Suppressor macrophage treated with lipopolysaccharide for 4 hours (primary cell): ENCODE data around the gene TP53AIP1.
"Not testable (repeated sequence)": the region's sequence is repeated elsewhere in the genome, so short reads cannot be mapped to it uniquely, and the experiment has no call there.

Source experiments
- DNase-seq: peaks from one replicate; pipeline ENCODE4 v3.0.0-alpha.2; 2020

Gene TP53AIP1

GRCh38 chr11:128924510-128925249, 18.0 kb downstream of the TP53AIP1 start:
- no peak for DNase-seq

- DNase-seq = no peak
Observed at GRCh38 chr11:128924104-128924503, 18.6 kb downstream of the TP53AIP1 start.

GRCh38 chr11:128921793-128922192, 20.9 kb downstream of the TP53AIP1 start:
- DNase-seq = peak; percentile 87

GRCh38 chr11:128920666-128921065, 22.0 kb downstream of the TP53AIP1 start:
- no peak for DNase-seq

GRCh38 chr11:128919635-128920034, 23.0 kb downstream of the TP53AIP1 start:
- DNase-seq = not testable (repeated sequence)

- DNase-seq = peak; percentile 78
Observed at GRCh38 chr11:128919216-128919615, 23.5 kb downstream of the TP53AIP1 start.

- peak; percentile 63 for DNase-seq
Observed at GRCh38 chr11:128917144-128917724, 25.4 kb downstream of the TP53AIP1 start.

GRCh38 chr11:128916681-128917080, 26.0 kb downstream of the TP53AIP1 start:
- no peak for DNase-seq

- no peak for DNase-seq
Observed at GRCh38 chr11:128916037-128916572, 26.6 kb downstream of the TP53AIP1 start.

- DNase-seq = no peak
Observed at GRCh38 chr11:128915149-128915521, 27.5 kb downstream of the TP53AIP1 start.

GRCh38 chr11:128914216-128915148, 28.2 kb downstream of the TP53AIP1 start:
- DNase-seq = no peak

- DNase-seq = no peak
Observed at GRCh38 chr11:128913806-128914205, 28.9 kb downstream of the TP53AIP1 start.

- no peak for DNase-seq
Observed at GRCh38 chr11:128911701-128912100, 31.0 kb downstream of the TP53AIP1 start.

- no peak for DNase-seq
Observed at GRCh38 chr11:128911239-128911638, 31.4 kb downstream of the TP53AIP1 start.

- DNase-seq = no peak
Observed at GRCh38 chr11:128910576-128910975, 32.1 kb downstream of the TP53AIP1 start.

- DNase-seq = no peak
Observed at GRCh38 chr11:128909438-128910125, 33.1 kb downstream of the TP53AIP1 start.

- peak; percentile 78 for DNase-seq
Observed at GRCh38 chr11:128908391-128909246, 34.1 kb downstream of the TP53AIP1 start.

GRCh38 chr11:128907585-128907984, 35.1 kb downstream of the TP53AIP1 start:
- no peak for DNase-seq

- DNase-seq = peak; percentile 84
Observed at GRCh38 chr11:128906185-128907050, 36.3 kb downstream of the TP53AIP1 start.

- DNase-seq = peak; percentile 70
Observed at GRCh38 chr11:128905345-128906184, 37.1 kb downstream of the TP53AIP1 start.
